ENCODE data around the gene CCDC97.

Gene CCDC97

DNA sequence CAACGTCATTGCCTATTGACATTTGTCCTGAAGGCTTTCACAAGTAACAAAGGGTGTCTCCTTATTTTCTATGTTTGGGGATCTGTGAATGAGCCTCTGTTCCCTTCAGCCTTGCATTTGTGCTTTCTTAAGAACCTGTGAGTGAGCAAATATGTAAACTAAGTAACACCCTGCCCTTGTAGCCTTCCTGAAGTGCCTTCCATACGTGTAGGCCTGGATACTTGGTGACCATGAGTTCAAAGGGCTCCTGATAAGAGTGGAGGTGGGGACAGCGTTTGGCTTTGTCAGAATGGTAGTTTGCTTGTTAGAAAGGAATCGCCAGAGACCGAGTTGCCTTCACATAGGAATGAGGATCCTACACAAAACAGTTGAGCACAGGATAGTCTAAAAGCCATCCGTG is 14.5 kb upstream of the CCDC97 start:
- no peak overlapping the region for H3K4me3 ChIP-seq (IDR thresholded peaks at IDR 0.05; ENCODE audit: insufficient read depth, low read depth, low read length)
- H3K4me2 ChIP-seq = peak overlapping the region; percentile 72
- H3K36me3 ChIP-seq (ENCODE audit: insufficient read depth) = peaks cover 27% of the 10 kb centered on the region; the same call in 1 of the 2 replicates
- H2AFZ ChIP-seq (ENCODE audit: low read depth) = no peak overlapping the region
- no peaks in the 10 kb centered on the region; the same call in 1 of the 2 replicates for H3K27me3 ChIP-seq (ENCODE audit: insufficient read depth, low read depth)
- TF ChIP-seq, protein P1, sequence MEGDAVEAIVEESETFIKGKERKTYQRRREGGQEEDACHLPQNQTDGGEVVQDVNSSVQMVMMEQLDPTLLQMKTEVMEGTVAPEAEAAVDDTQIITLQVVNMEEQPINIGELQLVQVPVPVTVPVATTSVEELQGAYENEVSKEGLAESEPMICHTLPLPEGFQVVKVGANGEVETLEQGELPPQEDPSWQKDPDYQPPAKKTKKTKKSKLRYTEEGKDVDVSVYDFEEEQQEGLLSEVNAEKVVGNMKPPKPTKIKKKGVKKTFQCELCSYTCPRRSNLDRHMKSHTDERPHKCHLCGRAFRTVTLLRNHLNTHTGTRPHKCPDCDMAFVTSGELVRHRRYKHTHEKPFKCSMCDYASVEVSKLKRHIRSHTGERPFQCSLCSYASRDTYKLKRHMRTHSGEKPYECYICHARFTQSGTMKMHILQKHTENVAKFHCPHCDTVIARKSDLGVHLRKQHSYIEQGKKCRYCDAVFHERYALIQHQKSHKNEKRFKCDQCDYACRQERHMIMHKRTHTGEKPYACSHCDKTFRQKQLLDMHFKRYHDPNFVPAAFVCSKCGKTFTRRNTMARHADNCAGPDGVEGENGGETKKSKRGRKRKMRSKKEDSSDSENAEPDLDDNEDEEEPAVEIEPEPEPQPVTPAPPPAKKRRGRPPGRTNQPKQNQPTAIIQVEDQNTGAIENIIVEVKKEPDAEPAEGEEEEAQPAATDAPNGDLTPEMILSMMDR (conservative IDR thresholded peaks at IDR 0.05; ENCODE audit: low read depth, low read length) = no peak
- no peak overlapping the region for H3K9ac ChIP-seq
- H3K79me2 ChIP-seq (ENCODE audit: insufficient read depth, low read depth) = peaks cover 9% of the 10 kb centered on the region; the same call in 1 of the 2 replicates
- peaks cover 79% of the 10 kb centered on the region for H3K4me1 ChIP-seq (ENCODE audit: low read depth, poor library complexity, severe bottlenecking)
- H4K20me1 ChIP-seq (ENCODE audit: insufficient read depth) = peaks cover 6% of the 10 kb centered on the region
- H3K27ac ChIP-seq = peak overlapping the region; percentile 90; the same call in 1 of the 2 replicates

DNA sequence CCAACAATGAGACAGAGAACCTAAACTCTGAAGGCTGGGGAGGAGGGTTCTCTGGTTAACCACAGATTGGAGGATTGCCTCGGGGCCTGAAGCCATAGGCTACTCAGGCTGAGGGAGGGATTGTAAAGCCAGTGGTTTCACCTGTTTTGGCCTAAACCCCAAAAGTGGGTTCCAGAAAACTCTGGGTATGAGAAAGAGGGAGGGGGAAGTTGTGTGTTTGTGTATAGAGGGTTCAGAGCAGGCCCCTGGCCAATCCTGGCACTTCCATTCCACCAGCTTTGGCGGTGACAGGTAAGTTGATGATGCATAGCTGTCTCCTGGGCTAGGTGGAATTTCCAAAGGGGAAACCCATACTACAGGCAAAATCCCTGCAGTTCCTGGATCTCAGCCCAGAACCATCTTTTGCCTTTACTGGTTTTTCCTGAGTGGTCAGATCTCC is 13.5 kb upstream of the CCDC97 start:
- Histone ChIP-seq H3K79me2 (ENCODE audit: insufficient read depth, low read depth) (peaks cover 9% of the 10 kb centered on the region; the same call in 1 of the 2 replicates), H3K9ac (no peak overlapping the region), H3K4me2 (peak overlapping the region; percentile 72), H3K4me1 (ENCODE audit: low read depth, poor library complexity, severe bottlenecking) (peaks cover 80% of the 10 kb centered on the region), H2AFZ (ENCODE audit: low read depth) (no peak overlapping the region), H4K20me1 (ENCODE audit: insufficient read depth) (peaks cover 6% of the 10 kb centered on the region; the same call in 1 of the 2 replicates), H3K4me3 (IDR thresholded peaks at IDR 0.05; ENCODE audit: insufficient read depth, low read depth, low read length) (no peak overlapping the region), H3K36me3 (ENCODE audit: insufficient read depth) (peaks cover 27% of the 10 kb centered on the region; the same call in 1 of the 2 replicates), H3K27ac (peak overlapping the region; percentile 90), H3K27me3 (ENCODE audit: insufficient read depth, low read depth) (no peaks in the 10 kb centered on the region; the same call in 1 of the 2 replicates)
- TF ChIP-seq, protein P1 (conservative IDR thresholded peaks at IDR 0.05; ENCODE audit: low read depth, low read length) = no peak

DNA sequence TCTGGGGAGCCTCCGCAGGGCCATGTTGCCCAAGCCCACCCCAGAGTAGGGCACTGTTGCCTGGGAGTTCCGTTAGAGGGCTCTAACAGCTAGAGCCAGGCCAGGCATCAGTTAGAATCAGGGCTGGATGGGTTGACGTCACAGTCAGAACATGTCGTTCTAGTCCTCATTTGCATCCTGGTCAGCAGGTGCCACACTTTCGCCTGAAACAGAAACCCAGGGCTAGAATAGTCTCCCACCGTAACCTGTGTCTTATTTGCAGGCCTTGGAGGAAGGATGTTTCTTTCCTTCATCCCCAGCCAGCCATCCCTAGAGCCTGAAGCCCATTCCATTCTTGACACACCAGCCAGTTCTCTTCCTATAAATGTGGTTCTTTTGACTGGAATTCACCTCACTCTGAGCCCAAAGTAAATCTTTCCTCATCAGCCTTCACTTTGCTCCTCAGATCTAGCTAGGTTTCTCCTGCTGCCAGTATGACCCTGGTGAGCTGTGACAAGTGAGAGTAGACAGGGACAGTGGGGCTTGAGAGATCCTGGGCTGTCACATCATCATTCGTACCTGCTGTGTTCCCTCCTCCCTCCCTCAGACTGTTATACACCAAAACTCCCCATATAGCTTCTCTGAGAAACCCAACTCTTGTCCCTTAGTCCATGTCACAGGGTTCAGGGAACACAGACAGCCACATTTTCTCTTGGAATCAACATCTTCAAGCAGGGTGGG is 12.2 kb upstream of the CCDC97 start:
- peaks cover 9% of the 10 kb centered on the region; the same call in 1 of the 2 replicates for H3K79me2 ChIP-seq (ENCODE audit: insufficient read depth, low read depth)
- peaks cover 16% of the 10 kb centered on the region; the same call in 1 of the 2 replicates for H3K36me3 ChIP-seq (ENCODE audit: insufficient read depth)
- H2AFZ ChIP-seq (ENCODE audit: low read depth) = no peak overlapping the region
- H3K9ac ChIP-seq = peak overlapping the region; percentile 71
- TF ChIP-seq, protein P1 (conservative IDR thresholded peaks at IDR 0.05; ENCODE audit: low read depth, low read length) = no peak
- H3K27me3 ChIP-seq (ENCODE audit: insufficient read depth, low read depth) = no peaks in the 10 kb centered on the region; the same call in 1 of the 2 replicates
- peak overlapping the region; percentile 90 for H3K27ac ChIP-seq
- H3K4me1 ChIP-seq (ENCODE audit: low read depth, poor library complexity, severe bottlenecking) = peaks cover 78% of the 10 kb centered on the region
- peak overlapping the region; percentile 72 for H3K4me2 ChIP-seq
- no peak overlapping the region for H3K4me3 ChIP-seq (IDR thresholded peaks at IDR 0.05; ENCODE audit: insufficient read depth, low read depth, low read length)
- peaks cover 6% of the 10 kb centered on the region; the same call in 1 of the 2 replicates for H4K20me1 ChIP-seq (ENCODE audit: insufficient read depth)

DNA sequence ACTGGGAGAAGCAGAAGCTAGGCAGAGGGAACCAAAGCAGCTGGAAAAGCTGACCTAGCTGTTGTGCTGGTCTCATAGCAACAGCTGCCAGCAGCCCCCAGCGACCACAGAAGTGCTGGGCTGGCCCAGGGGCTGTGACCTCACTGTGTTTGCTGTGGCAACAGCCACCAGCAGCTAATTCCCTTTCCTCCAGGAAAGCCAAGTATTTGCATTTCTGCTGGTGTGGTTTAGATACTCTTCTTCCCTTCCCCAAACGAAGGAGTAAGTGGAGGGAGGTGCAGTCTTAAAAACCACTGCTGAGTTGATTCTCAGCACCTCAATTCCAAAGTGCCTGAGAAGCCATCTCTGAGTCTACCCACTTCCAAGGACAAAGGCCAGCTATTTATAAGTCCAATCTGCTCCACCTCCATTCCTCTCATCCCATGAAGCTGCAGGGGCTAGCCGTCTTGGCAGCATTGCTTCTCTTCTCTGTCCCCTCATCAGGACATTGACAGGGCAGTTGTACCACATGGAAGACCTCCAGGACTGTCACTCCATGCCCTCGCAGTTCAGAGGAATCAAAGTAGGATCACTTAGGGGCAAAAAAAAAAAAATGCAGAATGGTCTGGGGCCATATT is 11.5 kb upstream of the CCDC97 start:
- H3K4me1 ChIP-seq (ENCODE audit: low read depth, poor library complexity, severe bottlenecking) = peaks cover 71% of the 10 kb centered on the region
- no peak overlapping the region for H3K4me3 ChIP-seq (IDR thresholded peaks at IDR 0.05; ENCODE audit: insufficient read depth, low read depth, low read length)
- no peaks in the 10 kb centered on the region; the same call in 1 of the 2 replicates for H3K27me3 ChIP-seq (ENCODE audit: insufficient read depth, low read depth)
- H4K20me1 ChIP-seq (ENCODE audit: insufficient read depth) = peaks cover 6% of the 10 kb centered on the region; the same call in 1 of the 2 replicates
- no peak overlapping the region for H2AFZ ChIP-seq (ENCODE audit: low read depth)
- peak overlapping the region; percentile 90 for H3K27ac ChIP-seq
- peak overlapping the region; percentile 72 for H3K4me2 ChIP-seq
- H3K79me2 ChIP-seq (ENCODE audit: insufficient read depth, low read depth) = peaks cover 9% of the 10 kb centered on the region; the same call in 1 of the 2 replicates
- H3K9ac ChIP-seq = peak overlapping the region; percentile 71
- TF ChIP-seq, protein P1 (conservative IDR thresholded peaks at IDR 0.05; ENCODE audit: low read depth, low read length) = no peak
- peaks cover 12% of the 10 kb centered on the region; the same call in 1 of the 2 replicates for H3K36me3 ChIP-seq (ENCODE audit: insufficient read depth)
